Purkinje cell (primary cell): Measurements from ENCODE around the gene RNF220. TPM values are rescaled to one million over a fixed set of nuclear protein-coding genes. Genes with fewer than 3 reads are reported as not detected.

Source experiments
- polyA plus RNA-seq: library from polyadenylated mRNA; unstranded; fragments of >200 nt; fragmentation: Nextera tagmentation; gene quantifications from 2 replicates; pipeline ENCODE4 v1.2.1, GENCODE V29; 2014

The RNF220 gene
- 6.2 and 10.3 TPM in 2 replicates for polyA plus RNA-seq

GRCh38 chr1:44405031-44405797 is at the start of gene RNF220:
Gene RNF220, plus strand, starts transcription at chr1:44405255.

GRCh38 chr1:44674113-44675000 is 269.3 kb downstream of the RNF220 start, which contains the start of the genes ARMH1 and TMEM53:
Gene ARMH1, plus strand, starts transcription at chr1:44674714. Its CDS starts 14,984 bp downstream, at chr1:44689698.
Gene TMEM53, minus strand, starts transcription at chr1:44674481. Its CDS starts 90 bp downstream, at chr1:44674391.

Other genes with a start within 250 kb of the RNF220 start
- gene DMAP1, start 191.8 kb upstream of the RNF220 start, polyA plus RNA-seq, result 5.7 and 19.5 TPM in 2 replicates
- gene ERI3, start 50.0 kb upstream of the RNF220 start, polyA plus RNA-seq, result 89.5 and 104 TPM in 2 replicates